ENCODE measurements around the gene DNAH3. TPM values are rescaled to one million over a fixed set of nuclear protein-coding genes. Genes with fewer than 3 reads are reported as not detected.

The DNAH3 gene
- total RNA-seq, 4 donors from 2014 or later: 0.13 to 0.15 TPM; not detected in 2

- TF ChIP-seq CTCF (IDR thresholded peaks at IDR 0.05): no peak
- TF ChIP-seq POLR2A (IDR thresholded peaks at IDR 0.05): no peak
- TF ChIP-seq POLR2AphosphoS5 (IDR thresholded peaks at IDR 0.05): peak; percentile 14
- no peak for TF ChIP-seq EP300 (IDR thresholded peaks at IDR 0.05)
- peaks cover 19 to 68% (median 48%) of the 10 kb centered on the region in 3 donors for H3K4me1 ChIP-seq
- H3K27ac ChIP-seq: peak overlapping the region; percentile 95 to 99 (median 99)
- no peaks in the 10 kb centered on the region for H3K27me3 ChIP-seq
- H3K9me3 ChIP-seq: no peaks in the 10 kb centered on the region
- H3K4me3 ChIP-seq: no peak overlapping the region
- WGBS, 2 donors (ENCODE audit: low coverage in 1 of 2): 14 to 26% methylated on average over 3 of the region's 3 CpGs
- no peaks in the 10 kb centered on the region for H3K36me3 ChIP-seq
- ATAC-seq: no peak
Observed at GRCh38 chr16:20904507-20905081, 246.1 kb downstream of the DNAH3 start.

GRCh38 chr16:20903899-20904506 is 246.6 kb downstream of the DNAH3 start:
- WGBS, 2 donors (ENCODE audit: low coverage in 1 of 2): 61 to 74% methylated on average over 3 to 5 of the region's 5 CpGs
- no peak for ATAC-seq
- no peak for TF ChIP-seq EP300 (IDR thresholded peaks at IDR 0.05)
- TF ChIP-seq POLR2A (IDR thresholded peaks at IDR 0.05): no peak
- TF ChIP-seq POLR2AphosphoS5 (IDR thresholded peaks at IDR 0.05): no peak
- no peak for TF ChIP-seq CTCF (IDR thresholded peaks at IDR 0.05)
- no peaks in the 10 kb centered on the region for H3K9me3 ChIP-seq
- H3K4me1 ChIP-seq: peaks cover 19 to 74% (median 48%) of the 10 kb centered on the region in 3 donors
- no peak overlapping the region for H3K4me3 ChIP-seq
- peak overlapping the region; percentile 95 to 99 (median 99) for H3K27ac ChIP-seq
- H3K36me3 ChIP-seq: no peaks in the 10 kb centered on the region
- no peaks in the 10 kb centered on the region for H3K27me3 ChIP-seq

- Histone ChIP-seq H3K4me1 (peaks cover 19 to 81% (median 55%) of the 10 kb centered on the region in 3 donors), H3K36me3 (no peaks in the 10 kb centered on the region), H3K27ac (peak overlapping the region in 3 of 4 donors; percentile 99), H3K9me3 (no peaks in the 10 kb centered on the region), H3K4me3 (no peak overlapping the region), H3K27me3 (no peaks in the 10 kb centered on the region)
- WGBS, 2 donors (ENCODE audit: low coverage in 1 of 2): 84 to 88% methylated on average over 4 of the region's 5 CpGs
- no peak for TF ChIP-seq EP300 (IDR thresholded peaks at IDR 0.05)
- ATAC-seq: no peak
Observed at GRCh38 chr16:20903116-20903898, 247.3 kb downstream of the DNAH3 start.

- no peak for ATAC-seq
- peak overlapping the region; percentile 85 to 99 (median 99) for H3K27ac ChIP-seq
- H3K27me3 ChIP-seq: no peaks in the 10 kb centered on the region
- 86 to 92% methylated on average over 4 of the region's 6 CpGs for WGBS, 2 donors (ENCODE audit: low coverage in 1 of 2)
- H3K4me1 ChIP-seq: peaks cover 19 to 84% (median 56%) of the 10 kb centered on the region in 3 donors
- H3K9me3 ChIP-seq: no peaks in the 10 kb centered on the region
- TF ChIP-seq EP300 (IDR thresholded peaks at IDR 0.05) (no peak), POLR2AphosphoS5 (IDR thresholded peaks at IDR 0.05) (no peak), CTCF (IDR thresholded peaks at IDR 0.05) (no peak), POLR2A (IDR thresholded peaks at IDR 0.05) (no peak)
- no peak overlapping the region for H3K4me3 ChIP-seq
- H3K36me3 ChIP-seq: no peaks in the 10 kb centered on the region
Observed at GRCh38 chr16:20902426-20902825, 248.2 kb downstream of the DNAH3 start.

- no peak for TF ChIP-seq CTCF (IDR thresholded peaks at IDR 0.05)
- TF ChIP-seq EP300 (IDR thresholded peaks at IDR 0.05): no peak
- peak in 1 of 2 donors; percentile 15 for TF ChIP-seq POLR2A (IDR thresholded peaks at IDR 0.05)
- H3K36me3 ChIP-seq: peaks cover 0 to 6% of the 10 kb centered on the region in 2 donors
- H3K4me3 ChIP-seq: peak overlapping the region; percentile 63 to 74
- H3K9me3 ChIP-seq: no peaks in the 10 kb centered on the region
- ATAC-seq: no peak
- H3K27ac ChIP-seq: peak overlapping the region; percentile 85 to 99 (median 99)
- peaks cover 14 to 82% (median 55%) of the 10 kb centered on the region in 3 donors for H3K4me1 ChIP-seq
- no peaks in the 10 kb centered on the region for H3K27me3 ChIP-seq
- WGBS, 2 donors (ENCODE audit: low coverage in 1 of 2): 24 to 27% methylated on average over 13 to 25 of the region's 27 CpGs
Observed at GRCh38 chr16:20901436-20902112, 249.1 kb downstream of the DNAH3 start.
